ENCODE data around the gene CES4A. TPM values are rescaled to one million over a fixed set of nuclear protein-coding genes. Genes with fewer than 3 reads are reported as not detected.

The CES4A gene
- total RNA-seq, 6 experiments from 2014 or later: 1.7 to 3.5 (median 2.3) TPM

GRCh38 chr16:66959704-66960161, 28.7 kb upstream of the CES4A start:
- Mint-ChIP-seq H3K27ac (no peak overlapping the region; the same call in 1 of the 2 replicates), H3K9me3 (no peaks in the 10 kb centered on the region), H3K27me3 (ENCODE audit: insufficient read depth) (peaks cover 26% of the 10 kb centered on the region), H3K4me3 (no peak overlapping the region), H3K36me3 (ENCODE audit: low read depth) (no peaks in the 10 kb centered on the region), H3K4me1 (ENCODE audit: low read depth) (no peaks in the 10 kb centered on the region)
- TF ChIP-seq, protein P1, sequence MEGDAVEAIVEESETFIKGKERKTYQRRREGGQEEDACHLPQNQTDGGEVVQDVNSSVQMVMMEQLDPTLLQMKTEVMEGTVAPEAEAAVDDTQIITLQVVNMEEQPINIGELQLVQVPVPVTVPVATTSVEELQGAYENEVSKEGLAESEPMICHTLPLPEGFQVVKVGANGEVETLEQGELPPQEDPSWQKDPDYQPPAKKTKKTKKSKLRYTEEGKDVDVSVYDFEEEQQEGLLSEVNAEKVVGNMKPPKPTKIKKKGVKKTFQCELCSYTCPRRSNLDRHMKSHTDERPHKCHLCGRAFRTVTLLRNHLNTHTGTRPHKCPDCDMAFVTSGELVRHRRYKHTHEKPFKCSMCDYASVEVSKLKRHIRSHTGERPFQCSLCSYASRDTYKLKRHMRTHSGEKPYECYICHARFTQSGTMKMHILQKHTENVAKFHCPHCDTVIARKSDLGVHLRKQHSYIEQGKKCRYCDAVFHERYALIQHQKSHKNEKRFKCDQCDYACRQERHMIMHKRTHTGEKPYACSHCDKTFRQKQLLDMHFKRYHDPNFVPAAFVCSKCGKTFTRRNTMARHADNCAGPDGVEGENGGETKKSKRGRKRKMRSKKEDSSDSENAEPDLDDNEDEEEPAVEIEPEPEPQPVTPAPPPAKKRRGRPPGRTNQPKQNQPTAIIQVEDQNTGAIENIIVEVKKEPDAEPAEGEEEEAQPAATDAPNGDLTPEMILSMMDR (IDR thresholded peaks at IDR 0.05): no peak
- no peak for DNase-seq

DNA sequence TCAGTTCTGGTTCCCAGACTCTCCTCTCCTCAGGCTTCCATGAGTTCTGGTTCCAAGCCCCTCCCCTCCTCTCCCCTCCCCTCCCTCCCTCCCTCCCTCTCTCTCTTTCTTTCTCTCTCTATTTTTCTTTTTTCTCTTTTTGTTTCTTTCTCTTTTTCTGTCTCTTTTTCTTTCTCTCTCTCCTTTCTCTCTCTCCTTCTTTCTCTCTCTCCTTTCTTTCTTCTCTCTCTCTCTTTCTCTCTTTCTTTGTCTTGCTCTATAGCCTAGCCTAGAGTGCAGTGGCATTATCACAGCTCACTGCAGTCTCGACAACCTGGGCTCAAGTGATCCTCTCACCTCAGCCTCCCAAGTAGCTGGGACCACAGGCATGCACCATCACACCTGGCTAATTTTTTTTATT, 28.1 kb upstream of the CES4A start:
- H3K9me3 Mint-ChIP-seq: no peaks in the 10 kb centered on the region
- H3K27ac Mint-ChIP-seq: peak overlapping the region; percentile 31; the same call in 1 of the 2 replicates
- H3K36me3 Mint-ChIP-seq (ENCODE audit: low read depth): no peaks in the 10 kb centered on the region
- TF ChIP-seq, protein P1 (IDR thresholded peaks at IDR 0.05): no peak
- DNase-seq: no peak
- no peak overlapping the region for H3K4me3 Mint-ChIP-seq
- no peaks in the 10 kb centered on the region for H3K4me1 Mint-ChIP-seq (ENCODE audit: low read depth)
- H3K27me3 Mint-ChIP-seq (ENCODE audit: insufficient read depth): peaks cover 27% of the 10 kb centered on the region

GRCh38 chr16:66961065-66961744, 27.2 kb upstream of the CES4A start, which contains the start of gene CES3:
Gene CES3, plus strand, starts transcription at chr16:66961266. Its CDS starts 42 bp downstream, at chr16:66961308.
- peak within 1 kb of the TSS; percentile 31; the same call in 1 of the 2 replicates for H3K27ac Mint-ChIP-seq
- TF ChIP-seq, protein P1 (IDR thresholded peaks at IDR 0.05): peak; percentile 89
- no peak within 1 kb of the TSS for H3K4me3 Mint-ChIP-seq

GRCh38 chr16:66961914-66962313, 26.5 kb upstream of the CES4A start:
- TF ChIP-seq, protein P1 (IDR thresholded peaks at IDR 0.05): no peak
- H3K4me3 Mint-ChIP-seq: no peak overlapping the region
- H3K27ac Mint-ChIP-seq: no peak overlapping the region
- no peak for DNase-seq
- H3K36me3 Mint-ChIP-seq (ENCODE audit: low read depth): no peaks in the 10 kb centered on the region
- no peaks in the 10 kb centered on the region for H3K4me1 Mint-ChIP-seq (ENCODE audit: low read depth)
- H3K9me3 Mint-ChIP-seq: no peaks in the 10 kb centered on the region
- H3K27me3 Mint-ChIP-seq (ENCODE audit: insufficient read depth): peaks cover 33% of the 10 kb centered on the region

More at GRCh38 chr16:66961065-66961744, 27.2 kb upstream of the CES4A start, which contains the start of gene CES3:
- DNase-seq: peak; percentile 63
- Mint-ChIP-seq H3K9me3 (no peaks in the 10 kb centered on the region), H3K27me3 (ENCODE audit: insufficient read depth) (peaks cover 30% of the 10 kb centered on the region), H3K36me3 (ENCODE audit: low read depth) (no peaks in the 10 kb centered on the region), H3K4me1 (ENCODE audit: low read depth) (no peaks in the 10 kb centered on the region)

DNA sequence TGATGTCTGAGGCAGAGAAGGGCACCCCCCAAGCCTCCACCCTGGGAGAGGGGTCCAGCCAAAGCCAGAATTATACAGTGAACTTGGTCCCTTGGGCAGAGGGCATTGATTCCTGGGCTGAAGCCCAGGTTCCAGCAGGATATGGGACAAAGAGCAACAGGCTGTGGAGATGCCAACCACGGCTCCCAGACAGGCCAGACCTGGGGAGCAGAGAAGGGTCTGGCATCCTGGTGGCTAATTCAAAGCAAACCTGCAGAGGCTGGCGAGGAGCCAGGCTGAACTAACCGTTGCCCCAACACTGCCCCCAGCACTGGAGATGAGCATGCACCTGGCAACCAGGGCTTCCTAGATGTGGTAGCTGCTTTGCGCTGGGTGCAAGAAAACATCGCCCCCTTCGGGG, 24.3 kb upstream of the CES4A start:
- Mint-ChIP-seq H3K27ac (no peak overlapping the region), H3K36me3 (ENCODE audit: low read depth) (no peaks in the 10 kb centered on the region), H3K4me1 (ENCODE audit: low read depth) (no peaks in the 10 kb centered on the region), H3K4me3 (no peak overlapping the region), H3K27me3 (ENCODE audit: insufficient read depth) (peaks cover 33% of the 10 kb centered on the region), H3K9me3 (no peaks in the 10 kb centered on the region)
- DNase-seq: no peak
- TF ChIP-seq, protein P1 (IDR thresholded peaks at IDR 0.05): no peak; the same call in 1 of the 2 replicates

Measured in HFFc6 (cell line).